ENCODE results near the gene TMEM244. TPM values are rescaled to one million over a fixed set of nuclear protein-coding genes. Genes with fewer than 3 reads are reported as not detected.
"Not testable (repeated sequence)": the region's sequence is repeated elsewhere in the genome, so short reads cannot be mapped to it uniquely, and the experiment has no call there.

The TMEM244 gene
- total RNA-seq, 6 experiments from 2014 or later, result not detected

DNA sequence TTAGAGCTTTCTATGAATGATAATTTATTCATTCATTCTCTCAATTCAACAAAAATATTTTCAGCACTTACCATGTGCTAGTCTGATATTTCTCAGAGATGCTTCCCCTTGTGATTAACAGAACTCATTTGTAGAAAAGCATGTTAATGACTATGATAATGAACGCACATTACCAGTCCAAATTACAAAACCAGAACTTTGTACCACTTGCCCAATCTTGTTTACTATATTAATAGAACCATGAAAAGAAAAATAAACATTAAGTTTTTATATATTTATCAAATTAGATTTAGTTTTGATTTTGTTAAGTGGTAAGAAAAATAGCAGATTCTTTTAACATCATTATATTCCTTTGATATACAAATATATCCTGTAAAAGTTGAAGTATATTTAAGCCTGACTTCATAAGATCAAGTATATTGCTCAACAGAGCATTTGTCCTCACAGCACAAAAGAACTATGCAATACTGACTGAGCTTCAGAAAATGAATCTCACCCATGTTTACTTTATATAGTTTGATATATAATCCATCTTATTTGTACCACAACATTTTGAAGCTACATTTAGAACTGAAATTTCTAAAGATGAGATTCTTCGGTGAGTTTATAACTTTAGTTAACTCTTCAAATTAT is 48.9 kb downstream of the TMEM244 start:
- peaks cover 14% of the 10 kb centered on the region for H3K27me3 Mint-ChIP-seq (ENCODE audit: insufficient read depth)
- no peak for DNase-seq
- no peak overlapping the region for H3K4me3 Mint-ChIP-seq
- TF ChIP-seq CTCF (IDR thresholded peaks at IDR 0.05), result no peak
- H3K27ac Mint-ChIP-seq, result no peak overlapping the region
- no peaks in the 10 kb centered on the region for H3K4me1 Mint-ChIP-seq (ENCODE audit: low read depth)
- H3K36me3 Mint-ChIP-seq (ENCODE audit: low read depth), result no peaks in the 10 kb centered on the region; the same call in 1 of the 2 replicates
- peaks cover 18% of the 10 kb centered on the region for H3K9me3 Mint-ChIP-seq

DNA sequence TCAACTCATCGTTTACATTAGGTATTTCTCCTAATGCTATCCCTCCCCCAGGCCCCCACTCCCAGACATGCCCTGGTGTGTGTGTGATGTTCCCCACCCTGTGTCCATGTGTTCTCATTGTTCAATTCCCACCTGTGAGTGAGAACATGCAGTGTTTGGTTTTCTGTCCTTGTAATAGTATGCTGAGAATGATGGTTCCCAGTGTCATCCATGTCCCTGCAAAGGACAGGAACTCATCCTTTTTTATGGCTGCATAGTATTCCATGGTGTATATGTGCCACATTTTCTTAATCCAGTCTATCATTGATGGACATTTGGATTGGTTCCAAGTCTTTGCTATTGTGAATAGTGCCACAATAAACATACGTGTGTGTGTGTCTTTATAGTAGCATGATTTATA is 54.0 kb downstream of the TMEM244 start:
- DNase-seq; H3K4me1 Mint-ChIP-seq (ENCODE audit: low read depth); H3K27ac Mint-ChIP-seq; H3K4me3 Mint-ChIP-seq; H3K36me3 Mint-ChIP-seq (ENCODE audit: low read depth): not testable (repeated sequence)
- Mint-ChIP-seq H3K9me3 (peaks cover 25% of the 10 kb centered on the region), H3K27me3 (ENCODE audit: insufficient read depth) (peaks cover 23% of the 10 kb centered on the region)

DNA sequence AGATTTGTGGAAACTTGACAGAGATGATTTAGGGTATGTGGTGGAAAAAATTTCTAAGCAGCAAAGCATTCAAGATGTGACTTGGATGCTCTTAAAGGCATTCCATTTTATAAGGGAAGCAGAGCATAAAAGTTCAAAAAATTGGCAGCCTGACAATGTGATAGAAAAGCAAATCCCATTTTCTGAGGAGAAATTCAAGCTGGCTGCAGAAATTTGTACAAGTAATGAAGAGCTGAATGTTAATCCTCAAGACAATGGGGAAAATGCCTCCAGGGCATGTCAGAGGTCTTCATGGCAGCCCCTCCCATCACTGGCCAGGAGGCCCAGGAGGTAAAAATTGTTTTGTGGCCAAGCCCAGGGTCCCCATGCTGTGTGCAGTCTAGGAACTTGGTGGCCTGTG is 58.2 kb downstream of the TMEM244 start:
- not testable (repeated sequence) for H3K36me3 Mint-ChIP-seq (ENCODE audit: low read depth); H3K27ac Mint-ChIP-seq; DNase-seq; H3K4me3 Mint-ChIP-seq; H3K4me1 Mint-ChIP-seq (ENCODE audit: low read depth)
- Mint-ChIP-seq H3K9me3 (peaks cover 13% of the 10 kb centered on the region), H3K27me3 (ENCODE audit: insufficient read depth) (peaks cover 16% of the 10 kb centered on the region)

DNA sequence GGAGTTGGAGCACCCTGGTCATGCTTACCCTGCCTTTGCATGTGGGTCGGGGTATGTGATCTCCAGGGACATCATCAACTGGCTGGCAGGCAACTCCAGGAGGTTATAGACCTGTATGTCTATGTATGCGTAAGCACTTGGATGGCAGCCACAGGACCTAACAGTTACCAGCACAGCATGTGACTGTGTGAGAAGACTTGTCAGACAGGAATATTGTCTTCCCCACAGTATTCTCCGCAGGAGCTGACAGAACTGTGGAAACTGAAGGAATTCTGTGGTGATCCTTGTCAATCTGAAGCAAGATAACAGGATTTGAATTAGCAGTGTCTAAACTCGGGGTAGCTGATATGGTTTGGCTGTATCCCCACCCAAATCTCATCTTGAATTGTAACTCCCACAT is 59.2 kb downstream of the TMEM244 start:
- Mint-ChIP-seq H3K27me3 (ENCODE audit: insufficient read depth) (peaks cover 16% of the 10 kb centered on the region), H3K36me3 (ENCODE audit: low read depth) (peaks cover 7% of the 10 kb centered on the region; the same call in 1 of the 2 replicates), H3K4me3 (no peak overlapping the region), H3K9me3 (peaks cover 7% of the 10 kb centered on the region), H3K27ac (no peak overlapping the region), H3K4me1 (ENCODE audit: low read depth) (no peaks in the 10 kb centered on the region)
- TF ChIP-seq CTCF (IDR thresholded peaks at IDR 0.05), result no peak
- no peak for DNase-seq

- no peak for TF ChIP-seq CTCF (IDR thresholded peaks at IDR 0.05)
- DNase-seq, result peak; percentile 48
- Mint-ChIP-seq H3K27me3 (ENCODE audit: insufficient read depth) (peaks cover 8% of the 10 kb centered on the region), H3K4me3 (no peak overlapping the region), H3K27ac (no peak overlapping the region), H3K9me3 (no peaks in the 10 kb centered on the region), H3K4me1 (ENCODE audit: low read depth) (peaks cover 16% of the 10 kb centered on the region; the same call in 1 of the 2 replicates), H3K36me3 (ENCODE audit: low read depth) (no peaks in the 10 kb centered on the region)
These were observed 65.9 kb downstream of the TMEM244 start for GRCh38 chr6:129795261-129795660.

- H3K27ac Mint-ChIP-seq, result no peak overlapping the region
- H3K4me3 Mint-ChIP-seq, result no peak overlapping the region
- H3K4me1 Mint-ChIP-seq (ENCODE audit: low read depth), result peaks cover 16% of the 10 kb centered on the region; the same call in 1 of the 2 replicates
These were observed 67.7 kb downstream of the TMEM244 start for GRCh38 chr6:129793447-129793846.

More at GRCh38 chr6:129793447-129793846, 67.7 kb downstream of the TMEM244 start:
- no peak for TF ChIP-seq CTCF (IDR thresholded peaks at IDR 0.05)
- no peaks in the 10 kb centered on the region for H3K9me3 Mint-ChIP-seq
- H3K36me3 Mint-ChIP-seq (ENCODE audit: low read depth), result no peaks in the 10 kb centered on the region
- no peak for DNase-seq
- peaks cover 7% of the 10 kb centered on the region for H3K27me3 Mint-ChIP-seq (ENCODE audit: insufficient read depth)
